ENCODE results near the gene GPR157. TPM values are rescaled to one million over a fixed set of nuclear protein-coding genes. Genes with fewer than 3 reads are reported as not detected.

GPR157 gene
- total RNA-seq, 6 experiments from 2014 or later: 5.6 to 12.5 (median 7.0) TPM

DNA sequence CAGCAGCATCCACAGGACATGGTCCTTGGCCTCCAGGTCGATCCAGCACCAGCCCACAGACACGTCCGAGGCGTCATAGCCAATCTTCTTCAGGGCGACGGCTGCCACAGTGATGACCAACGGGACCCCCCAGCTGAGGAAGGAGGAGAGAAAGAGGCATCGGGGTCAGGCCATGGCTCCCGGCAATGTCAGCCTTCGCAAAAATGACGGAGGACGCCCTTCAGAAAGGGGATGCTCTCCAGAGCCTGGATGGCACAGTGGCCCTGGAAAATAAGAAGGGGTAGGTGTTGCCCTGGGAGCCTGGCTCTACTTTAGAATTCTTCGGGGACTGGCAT, 17.6 kb downstream of the GPR157 start:
- intact Hi-C loops (cut with DNase I): no loop called here
- Histone ChIP-seq H3K36me3 (no peaks in the 10 kb centered on the region), H3K4me1 (peaks cover 0 to 18% (median 7%) of the 10 kb centered on the region in 4 donors), H3K27ac (no peak overlapping the region), H3K27me3 (no peaks in the 10 kb centered on the region), H3K4me3 (no peak overlapping the region), H3K9me3 (no peaks in the 10 kb centered on the region)
- DNase-seq (no peak), ATAC-seq (no peak)
- WGBS (ENCODE audit: insufficient coverage, low coverage, low lambda C conversion rate, missing lambda C conversion rate): 70% methylated on average over 7 of the region's 13 CpGs
- TF ChIP-seq, protein P1, sequence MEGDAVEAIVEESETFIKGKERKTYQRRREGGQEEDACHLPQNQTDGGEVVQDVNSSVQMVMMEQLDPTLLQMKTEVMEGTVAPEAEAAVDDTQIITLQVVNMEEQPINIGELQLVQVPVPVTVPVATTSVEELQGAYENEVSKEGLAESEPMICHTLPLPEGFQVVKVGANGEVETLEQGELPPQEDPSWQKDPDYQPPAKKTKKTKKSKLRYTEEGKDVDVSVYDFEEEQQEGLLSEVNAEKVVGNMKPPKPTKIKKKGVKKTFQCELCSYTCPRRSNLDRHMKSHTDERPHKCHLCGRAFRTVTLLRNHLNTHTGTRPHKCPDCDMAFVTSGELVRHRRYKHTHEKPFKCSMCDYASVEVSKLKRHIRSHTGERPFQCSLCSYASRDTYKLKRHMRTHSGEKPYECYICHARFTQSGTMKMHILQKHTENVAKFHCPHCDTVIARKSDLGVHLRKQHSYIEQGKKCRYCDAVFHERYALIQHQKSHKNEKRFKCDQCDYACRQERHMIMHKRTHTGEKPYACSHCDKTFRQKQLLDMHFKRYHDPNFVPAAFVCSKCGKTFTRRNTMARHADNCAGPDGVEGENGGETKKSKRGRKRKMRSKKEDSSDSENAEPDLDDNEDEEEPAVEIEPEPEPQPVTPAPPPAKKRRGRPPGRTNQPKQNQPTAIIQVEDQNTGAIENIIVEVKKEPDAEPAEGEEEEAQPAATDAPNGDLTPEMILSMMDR (IDR thresholded peaks at IDR 0.05): no peak
- no peak for TF ChIP-seq POLR2A (IDR thresholded peaks at IDR 0.05)

DNA sequence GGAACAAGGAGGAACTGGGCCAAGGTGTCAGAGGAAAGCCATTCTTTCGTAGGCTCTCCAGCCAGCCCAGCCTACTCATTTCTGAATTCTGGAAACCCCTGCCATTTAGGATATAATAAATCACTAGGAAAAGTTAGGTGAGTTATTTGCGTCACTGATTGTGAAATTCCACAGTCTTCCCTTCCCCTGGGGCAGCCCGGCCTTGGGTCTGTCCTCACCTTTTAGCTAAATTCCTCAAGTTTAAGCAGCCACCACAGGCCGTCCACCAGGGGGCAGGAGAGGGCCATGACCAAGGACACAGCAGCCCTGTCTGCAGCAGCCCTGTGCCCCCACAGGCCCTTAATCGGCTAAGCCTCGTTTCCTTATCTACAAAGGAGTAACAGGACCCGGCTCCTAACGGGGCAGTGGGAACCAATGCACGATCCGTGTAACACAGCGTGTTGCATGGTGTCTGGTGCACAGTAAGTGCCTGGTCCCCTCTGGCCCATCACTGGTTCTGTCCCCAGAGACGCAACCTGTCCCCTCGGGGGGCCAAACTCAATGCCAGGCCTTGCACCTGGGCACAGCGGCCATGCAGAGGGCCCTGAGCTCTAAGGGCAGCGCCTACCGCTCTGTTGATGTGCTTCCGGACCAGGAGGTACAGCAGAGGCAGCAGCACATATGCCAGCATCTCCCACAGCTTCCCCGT, 18.1 kb downstream of the GPR157 start:
- peaks cover 0 to 18% (median 7%) of the 10 kb centered on the region in 4 donors for H3K4me1 ChIP-seq
- H3K9me3 ChIP-seq: no peaks in the 10 kb centered on the region
- no peaks in the 10 kb centered on the region for H3K27me3 ChIP-seq
- 33% methylated on average over 4 of the region's 18 CpGs for WGBS (ENCODE audit: insufficient coverage, low coverage, low lambda C conversion rate, missing lambda C conversion rate)
- H3K4me3 ChIP-seq: no peak overlapping the region
- TF ChIP-seq POLR2A (IDR thresholded peaks at IDR 0.05): peak; percentile 19
- TF ChIP-seq, protein P1 (IDR thresholded peaks at IDR 0.05): peak; percentile 91 to 95 (median 94)
- intact Hi-C loops (cut with DNase I): no loop called here
- peak; percentile 91 to 95 (median 92) for DNase-seq
- ATAC-seq: peak; percentile 82 to 88 (median 86)
- peak overlapping the region in 1 of 3 donors; percentile 36 for H3K27ac ChIP-seq
- H3K36me3 ChIP-seq: no peaks in the 10 kb centered on the region

DNA sequence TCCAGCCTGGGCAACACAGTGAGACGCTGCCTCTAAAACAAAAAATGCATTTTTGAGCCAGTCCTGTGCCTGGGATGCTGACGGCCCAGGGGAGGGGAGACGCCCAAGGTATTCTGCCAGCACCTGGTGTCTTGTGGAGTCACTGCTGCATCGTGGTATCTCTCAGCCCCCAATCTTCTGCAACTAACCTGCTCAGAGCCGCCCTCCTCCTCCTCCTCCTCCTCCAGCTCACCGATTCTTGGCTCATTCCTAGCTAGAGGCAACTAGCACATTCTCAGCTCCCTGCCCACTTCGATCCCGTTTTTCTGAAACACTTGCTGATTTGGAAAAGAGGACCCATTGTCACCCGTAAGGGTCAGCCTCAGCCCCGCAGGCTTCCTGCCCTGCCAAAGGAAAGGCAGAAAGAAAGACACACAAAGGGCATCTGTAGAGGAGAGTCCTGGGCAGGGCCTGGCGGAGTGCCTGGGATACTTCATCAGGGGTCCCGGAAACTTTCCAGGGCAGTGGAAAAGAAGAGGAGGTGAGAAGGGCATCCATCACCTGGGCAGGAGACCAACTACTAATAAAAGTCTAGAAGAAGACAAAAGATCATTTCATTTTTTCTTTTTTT, 20.7 kb downstream of the GPR157 start:
- Histone ChIP-seq H3K27ac (no peak overlapping the region), H3K36me3 (peaks cover 0 to 10% (median 4%) of the 10 kb centered on the region in 4 donors), H3K9me3 (no peaks in the 10 kb centered on the region), H3K4me3 (no peak overlapping the region), H3K27me3 (no peaks in the 10 kb centered on the region), H3K4me1 (peaks cover 0 to 14% (median 5%) of the 10 kb centered on the region in 4 donors)
- WGBS (ENCODE audit: insufficient coverage, low coverage, low lambda C conversion rate, missing lambda C conversion rate): 85% methylated on average over 8 of the region's 12 CpGs
- no peak for ATAC-seq
- intact Hi-C loops (cut with DNase I): no loop called here
- TF ChIP-seq, protein P1 (IDR thresholded peaks at IDR 0.05): no peak
- no peak for TF ChIP-seq POLR2A (IDR thresholded peaks at IDR 0.05)
- DNase-seq: no peak

DNA sequence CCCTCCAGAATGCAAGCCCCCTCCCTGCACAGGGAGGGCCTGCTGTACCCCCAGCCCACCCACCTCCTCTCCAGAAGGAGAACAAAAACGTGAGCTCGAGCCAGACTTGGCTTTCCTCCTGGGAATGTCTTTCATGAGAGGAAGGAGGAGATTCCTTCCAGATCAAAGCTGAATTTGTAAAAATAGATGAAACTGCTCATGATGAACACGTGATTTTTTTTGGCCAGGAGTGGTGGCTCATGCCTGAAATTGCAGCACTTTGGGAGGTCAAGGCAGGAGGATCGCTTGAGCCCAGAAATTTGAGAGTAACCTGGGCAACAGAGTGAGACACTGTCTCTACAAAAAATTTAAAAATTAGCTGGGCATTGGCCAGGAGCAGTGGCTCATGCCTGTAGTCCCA, 21.8 kb downstream of the GPR157 start:
- Histone ChIP-seq H3K9me3 (no peaks in the 10 kb centered on the region), H3K4me1 (peaks cover 0 to 7% (median 2%) of the 10 kb centered on the region in 4 donors), H3K27ac (no peak overlapping the region), H3K36me3 (peaks cover 0 to 16% (median 4%) of the 10 kb centered on the region in 4 donors), H3K27me3 (no peaks in the 10 kb centered on the region), H3K4me3 (no peak overlapping the region)
- intact Hi-C loops (cut with DNase I): no loop called here
- TF ChIP-seq, protein P1 (IDR thresholded peaks at IDR 0.05): no peak
- TF ChIP-seq POLR2A (IDR thresholded peaks at IDR 0.05): no peak
- DNase-seq (no peak), ATAC-seq (no peak)
- 73% methylated on average over 4 of the region's 4 CpGs for WGBS (ENCODE audit: insufficient coverage, low coverage, low lambda C conversion rate, missing lambda C conversion rate)

Measured in right lobe of liver (tissue), 6 donors.